BJ (cell line): ENCODE data around the gene SORL1. TPM values are rescaled to one million over a fixed set of nuclear protein-coding genes. Genes with fewer than 3 reads are reported as not detected.
"Not testable (repeated sequence)": the region's sequence is repeated elsewhere in the genome, so short reads cannot be mapped to it uniquely, and the experiment has no call there.

Experiments
- CTCF ChIA-PET: fragments of 350-600 bp; formaldehyde crosslinking; extraction: SDS; loops from one replicate; lab custom pipeline; 2021; ENCODE audit warnings: antibody characterized with exemption, inconsistent platforms; lab: Yijun Ruan, JAX
- POLR2A ChIA-PET: fragments of 300-600 bp; sonication (Branson Sonifier 250); formaldehyde crosslinking; extraction: SDS; loops from one replicate; lab custom pipeline; 2021; ENCODE audit warnings: antibody characterized with exemption; lab: Charles Lee
- DNase-seq: peaks from one replicate; pipeline ENCODE4 v3.0.0-alpha.2; 2011; ENCODE audit warnings: low read depth
- H3K27me3 ChIP-seq: 2 replicates; pipeline ENCODE4 v1.6.0; 2011; ENCODE audit warnings: low read length; ENCODE audit not compliant: control insufficient read depth, insufficient read depth
- H3K36me3 ChIP-seq: 2 replicates; pipeline ENCODE4 v1.5.1; 2011; ENCODE audit warnings: low read length; ENCODE audit not compliant: control insufficient read depth, insufficient read depth
- H3K4me3 ChIP-seq: 2 replicates; pipeline ENCODE4 v1.5.1; 2011; ENCODE audit warnings: low read depth, mild to moderate bottlenecking, control low read depth, low read length
- polyA plus RNA-seq: library from polyadenylated mRNA; depleted of rRNA; stranded (reverse); fragments of >200 nt; gene quantifications from 2 replicates; pipeline ENCODE4 v1.2.3, GENCODE V29; 2011
- TF ChIP-seq, protein P1 (sequence below): IDR thresholded peaks from 2 replicates; pipeline ENCODE4 v1.5.1; 2011; ENCODE audit warnings: low read depth, mild to moderate bottlenecking, control low read depth, inconsistent platforms, low read length, moderate library complexity; ENCODE audit not compliant: insufficient read depth

The SORL1 gene
- polyA plus RNA-seq, 1 experiment = 1.4 TPM

DNA sequence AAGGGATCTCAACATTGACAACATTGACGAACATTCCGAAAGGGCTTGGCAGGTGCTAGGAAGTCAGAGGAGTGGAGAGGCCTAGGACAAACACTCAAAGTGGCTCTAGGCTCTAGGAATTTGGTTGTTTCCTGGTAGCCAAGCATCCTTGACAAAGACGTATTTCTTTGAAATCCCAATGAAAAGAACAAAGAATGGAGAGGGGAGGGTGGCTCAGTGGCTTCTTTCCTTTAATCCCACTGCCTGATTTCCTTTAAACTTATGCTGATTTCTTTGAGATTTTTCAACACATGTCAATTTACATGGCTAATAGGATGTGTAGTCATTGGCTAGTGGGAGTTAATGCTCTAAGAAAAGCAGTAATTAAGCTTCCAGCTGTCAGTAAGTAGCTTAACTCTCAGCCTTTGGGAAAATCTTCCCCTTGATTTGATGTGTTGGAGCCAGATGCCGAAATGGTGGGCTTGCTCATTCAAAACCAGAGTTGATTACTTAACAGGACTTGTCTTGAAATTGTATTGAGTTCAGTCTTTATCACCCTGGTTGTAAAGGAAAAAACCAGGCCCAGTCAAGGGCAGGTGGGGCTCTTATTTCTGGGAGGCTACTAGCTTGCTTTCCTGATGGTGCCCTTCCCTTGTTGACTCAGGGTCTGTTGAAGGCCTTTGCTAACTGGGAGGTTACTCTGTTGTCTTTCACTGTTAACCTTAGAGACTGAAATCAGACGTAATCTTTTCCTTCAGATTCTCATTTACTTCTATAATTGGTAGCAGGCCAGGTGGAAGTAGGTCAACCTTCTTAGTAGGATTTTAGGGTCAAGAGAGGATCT, 45.3 kb downstream of the SORL1 start:
- Histone ChIP-seq H3K4me3 (no peak overlapping the region), H3K27me3 (no peaks in the 10 kb centered on the region; the same call in 1 of the 2 replicates), H3K36me3 (no peaks in the 10 kb centered on the region)
- ChIA-PET POLR2A (no interaction called here), CTCF (no interaction called here)
- TF ChIP-seq, protein P1, sequence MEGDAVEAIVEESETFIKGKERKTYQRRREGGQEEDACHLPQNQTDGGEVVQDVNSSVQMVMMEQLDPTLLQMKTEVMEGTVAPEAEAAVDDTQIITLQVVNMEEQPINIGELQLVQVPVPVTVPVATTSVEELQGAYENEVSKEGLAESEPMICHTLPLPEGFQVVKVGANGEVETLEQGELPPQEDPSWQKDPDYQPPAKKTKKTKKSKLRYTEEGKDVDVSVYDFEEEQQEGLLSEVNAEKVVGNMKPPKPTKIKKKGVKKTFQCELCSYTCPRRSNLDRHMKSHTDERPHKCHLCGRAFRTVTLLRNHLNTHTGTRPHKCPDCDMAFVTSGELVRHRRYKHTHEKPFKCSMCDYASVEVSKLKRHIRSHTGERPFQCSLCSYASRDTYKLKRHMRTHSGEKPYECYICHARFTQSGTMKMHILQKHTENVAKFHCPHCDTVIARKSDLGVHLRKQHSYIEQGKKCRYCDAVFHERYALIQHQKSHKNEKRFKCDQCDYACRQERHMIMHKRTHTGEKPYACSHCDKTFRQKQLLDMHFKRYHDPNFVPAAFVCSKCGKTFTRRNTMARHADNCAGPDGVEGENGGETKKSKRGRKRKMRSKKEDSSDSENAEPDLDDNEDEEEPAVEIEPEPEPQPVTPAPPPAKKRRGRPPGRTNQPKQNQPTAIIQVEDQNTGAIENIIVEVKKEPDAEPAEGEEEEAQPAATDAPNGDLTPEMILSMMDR = no peak
- DNase-seq = no peak

DNA sequence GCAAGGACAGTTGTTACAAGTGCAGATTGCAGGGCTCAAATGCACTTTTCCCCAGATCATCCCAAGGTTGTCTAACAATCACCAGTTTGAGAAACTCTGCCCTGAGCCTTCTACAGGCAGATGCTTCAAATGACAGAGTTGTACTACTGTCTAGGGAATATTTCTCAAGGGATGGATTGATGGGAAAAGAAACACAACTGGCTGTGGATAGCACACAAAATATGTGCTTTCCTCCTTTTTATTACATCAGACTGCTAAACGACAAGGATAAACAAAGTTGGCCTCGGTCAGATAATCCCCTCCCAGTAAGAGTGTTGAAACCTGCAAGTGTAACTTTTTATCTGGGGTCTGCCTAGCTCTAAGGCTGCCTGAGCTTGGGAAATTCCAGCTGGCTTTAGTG, 47.3 kb downstream of the SORL1 start:
- no peak for DNase-seq
- ChIA-PET POLR2A (no interaction called here), CTCF (interaction anchor here (0.7 kb wide), 1 partner anchor 8 kb away, joined by 3 read pairs; no protein-coding TSS in a partner anchor)
- no peaks in the 10 kb centered on the region for H3K36me3 ChIP-seq
- H3K4me3 ChIP-seq = no peak overlapping the region
- TF ChIP-seq, protein P1 = no peak
- H3K27me3 ChIP-seq = no peaks in the 10 kb centered on the region; the same call in 1 of the 2 replicates

DNA sequence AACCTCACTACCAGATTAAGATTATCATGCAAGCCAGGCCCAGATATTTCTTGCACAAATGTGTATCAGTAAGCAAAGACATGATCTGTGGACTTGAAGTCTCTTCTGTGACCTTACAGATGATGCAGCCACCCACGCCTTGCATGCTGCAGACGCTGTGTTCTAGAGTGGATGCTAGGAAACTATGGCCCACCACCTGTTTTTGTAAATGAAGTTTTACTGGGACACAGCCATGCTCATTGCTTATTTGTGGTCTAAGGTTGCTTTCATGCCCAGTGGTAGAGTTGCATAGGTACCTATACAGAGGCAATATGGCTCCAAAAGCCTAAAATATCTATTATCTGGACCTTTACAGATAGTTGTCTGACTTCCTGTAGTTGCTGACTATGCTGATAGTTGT, 48.2 kb downstream of the SORL1 start:
- DNase-seq = no peak
- no peaks in the 10 kb centered on the region; the same call in 1 of the 2 replicates for H3K27me3 ChIP-seq
- TF ChIP-seq, protein P1 = no peak
- CTCF ChIA-PET = no interaction called here
- no peak overlapping the region for H3K4me3 ChIP-seq
- H3K36me3 ChIP-seq = no peaks in the 10 kb centered on the region
- POLR2A ChIA-PET = no interaction called here

DNA sequence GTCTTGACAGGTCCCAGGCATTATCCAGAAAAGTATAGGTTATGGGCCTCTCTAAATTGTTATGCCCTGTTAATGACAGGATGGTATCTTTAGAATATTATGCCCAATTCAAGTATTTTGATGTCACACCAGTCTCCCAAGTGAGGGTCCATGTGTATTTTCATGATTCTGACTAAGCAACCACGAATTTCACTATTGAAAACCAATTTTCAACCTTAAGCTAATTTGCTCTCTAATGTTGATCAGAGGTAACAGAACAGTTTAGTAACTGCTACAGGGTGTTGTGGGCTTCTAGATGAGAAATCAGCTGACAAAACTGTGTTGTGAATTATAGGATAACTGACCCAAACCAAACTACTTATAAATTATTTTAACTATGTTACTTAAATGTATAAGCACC, 48.6 kb downstream of the SORL1 start:
- CTCF ChIA-PET = no interaction called here
- Histone ChIP-seq H3K27me3 (no peaks in the 10 kb centered on the region; the same call in 1 of the 2 replicates), H3K36me3 (no peaks in the 10 kb centered on the region), H3K4me3 (no peak overlapping the region)
- DNase-seq = no peak
- TF ChIP-seq, protein P1 = no peak
- POLR2A ChIA-PET = no interaction called here

DNA sequence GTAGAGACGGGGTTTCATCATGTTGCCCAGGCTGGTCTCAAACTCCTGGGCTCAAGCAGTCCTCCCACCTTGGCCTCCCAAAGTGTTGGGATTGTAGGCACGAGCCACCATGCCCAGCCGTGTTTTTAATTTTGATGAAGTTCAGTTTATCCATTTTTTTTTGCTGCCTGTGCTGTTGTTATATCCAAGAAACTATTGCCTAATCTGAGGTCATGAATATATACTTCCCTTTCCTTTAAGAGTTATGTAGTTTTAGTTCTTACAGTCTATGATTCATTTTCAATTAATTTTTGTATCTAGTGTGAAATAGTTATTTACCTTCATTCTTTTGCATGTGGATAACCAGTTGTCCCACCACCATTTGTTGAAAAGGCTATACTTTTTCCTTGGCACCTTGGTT, 50.9 kb downstream of the SORL1 start:
- POLR2A ChIA-PET = no interaction called here
- CTCF ChIA-PET = no interaction called here
- DNase-seq = no peak
- no peak overlapping the region for H3K4me3 ChIP-seq
- no peaks in the 10 kb centered on the region for H3K27me3 ChIP-seq
- TF ChIP-seq, protein P1 = no peak
- no peaks in the 10 kb centered on the region for H3K36me3 ChIP-seq

DNA sequence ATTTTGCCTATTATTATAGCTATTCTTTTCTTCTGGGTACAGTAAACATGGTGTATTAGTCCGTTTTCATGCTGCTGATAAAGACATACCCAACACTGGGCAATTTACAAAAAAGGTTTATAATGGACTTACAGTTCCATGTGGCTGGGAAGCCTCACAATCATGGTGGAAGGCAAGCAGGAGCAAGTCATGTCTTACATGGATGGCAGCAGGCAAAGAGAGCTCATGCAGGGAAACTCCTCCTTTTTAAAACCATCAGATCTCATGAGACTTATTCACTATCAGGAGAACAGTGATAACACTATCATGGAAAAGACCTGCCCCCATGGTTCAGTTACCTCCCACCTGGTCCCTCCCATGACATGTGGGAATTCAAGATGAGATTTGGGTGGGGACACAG, 54.1 kb downstream of the SORL1 start:
- H3K27me3 ChIP-seq, H3K36me3 ChIP-seq, H3K4me3 ChIP-seq, CTCF ChIA-PET, DNase-seq, POLR2A ChIA-PET: not testable (repeated sequence)
